Muscle layer of colon (tissue), 2 donors: ENCODE data around the gene FAM184B.

Source experiments
- H3K27ac ChIP-seq: one replicate; pipeline ENCODE4 v1.7.0; 2013; ENCODE audit warnings: low read depth, mild to moderate bottlenecking, low read length, moderate library complexity
- H3K27me3 ChIP-seq, 2 donors: one replicate each; pipeline ENCODE4 v1.7.0; 2013; ENCODE audit warnings: low read length in 2 of 2, mild to moderate bottlenecking in 2 of 2; ENCODE audit not compliant: insufficient read depth in 2 of 2, control insufficient read depth in 1 of 2
- H3K36me3 ChIP-seq: one replicate; pipeline ENCODE4 v1.7.0; 2013; ENCODE audit warnings: mild to moderate bottlenecking, low read length; ENCODE audit not compliant: insufficient read depth
- H3K4me1 ChIP-seq: one replicate; pipeline ENCODE4 v1.7.0; 2013; ENCODE audit warnings: mild to moderate bottlenecking, low read length; ENCODE audit not compliant: insufficient read depth
- H3K4me3 ChIP-seq, 2 donors: one replicate each; pipeline ENCODE4 v1.7.0; 2013; ENCODE audit warnings: low read length in 2 of 2, low read depth in 1 of 2, mild to moderate bottlenecking in 1 of 2, moderate library complexity in 1 of 2
- H3K9ac ChIP-seq: one replicate; pipeline ENCODE4 v1.7.0; 2013; ENCODE audit warnings: low read length
- H3K9me3 ChIP-seq: one replicate; pipeline ENCODE4 v1.7.0; 2013; ENCODE audit warnings: mild to moderate bottlenecking, low read length
- donor health status: abdominal sarcoma.
- donor health status: Adenocarcinoma of cecum.

FAM184B gene

DNA sequence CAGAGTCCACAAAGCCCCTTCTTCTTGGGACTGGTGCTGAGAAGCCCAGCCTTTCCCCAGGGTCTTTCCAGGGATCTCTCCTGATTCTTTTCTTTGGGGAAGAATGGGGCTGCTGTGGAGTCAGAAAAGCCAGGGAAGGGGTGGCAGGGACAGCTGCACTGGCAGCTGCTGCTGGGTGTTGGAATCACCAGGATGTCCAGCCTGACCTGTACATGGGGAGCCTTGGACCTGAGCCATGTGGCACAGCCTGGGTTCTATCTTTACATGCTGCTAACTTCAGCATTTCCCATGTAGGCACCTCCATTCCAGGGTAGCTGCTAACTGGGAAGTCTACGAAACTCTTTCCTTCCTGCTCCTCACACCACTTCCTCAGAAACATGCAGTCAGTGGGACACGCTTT lies 131.0 kb downstream of the FAM184B start:
- Histone ChIP-seq H3K27me3 (no peaks in the 10 kb centered on the region), H3K9me3 (no peaks in the 10 kb centered on the region), H3K4me1 (no peaks in the 10 kb centered on the region), H3K4me3 (no peak overlapping the region), H3K36me3 (no peaks in the 10 kb centered on the region), H3K27ac (no peak overlapping the region), H3K9ac (no peak overlapping the region)

DNA sequence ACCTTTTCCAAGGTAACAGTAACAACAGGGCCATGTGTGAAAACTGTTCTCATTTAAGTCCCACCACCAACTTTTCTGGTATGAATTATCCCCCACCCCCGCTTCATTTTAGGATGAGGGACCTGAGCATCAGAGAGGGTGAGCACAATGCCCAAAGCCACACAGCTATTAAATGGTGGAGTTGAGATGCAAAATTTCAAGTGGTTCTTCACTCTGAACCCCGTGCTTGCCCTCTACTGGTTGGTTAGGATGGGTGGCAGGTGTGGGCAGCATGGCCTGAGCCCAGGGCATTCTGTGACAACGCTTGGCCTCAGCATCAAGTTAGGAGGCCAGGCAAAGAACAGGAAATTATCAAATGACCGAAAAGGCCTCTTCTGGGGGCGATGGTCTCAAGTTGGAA lies 133.5 kb downstream of the FAM184B start:
- H3K4me1 ChIP-seq: no peaks in the 10 kb centered on the region
- peaks cover 0 to 4% of the 10 kb centered on the region in 2 donors for H3K27me3 ChIP-seq
- H3K9me3 ChIP-seq: no peaks in the 10 kb centered on the region
- H3K9ac ChIP-seq: no peak overlapping the region
- no peak overlapping the region for H3K27ac ChIP-seq
- no peaks in the 10 kb centered on the region for H3K36me3 ChIP-seq
- no peak overlapping the region for H3K4me3 ChIP-seq

DNA sequence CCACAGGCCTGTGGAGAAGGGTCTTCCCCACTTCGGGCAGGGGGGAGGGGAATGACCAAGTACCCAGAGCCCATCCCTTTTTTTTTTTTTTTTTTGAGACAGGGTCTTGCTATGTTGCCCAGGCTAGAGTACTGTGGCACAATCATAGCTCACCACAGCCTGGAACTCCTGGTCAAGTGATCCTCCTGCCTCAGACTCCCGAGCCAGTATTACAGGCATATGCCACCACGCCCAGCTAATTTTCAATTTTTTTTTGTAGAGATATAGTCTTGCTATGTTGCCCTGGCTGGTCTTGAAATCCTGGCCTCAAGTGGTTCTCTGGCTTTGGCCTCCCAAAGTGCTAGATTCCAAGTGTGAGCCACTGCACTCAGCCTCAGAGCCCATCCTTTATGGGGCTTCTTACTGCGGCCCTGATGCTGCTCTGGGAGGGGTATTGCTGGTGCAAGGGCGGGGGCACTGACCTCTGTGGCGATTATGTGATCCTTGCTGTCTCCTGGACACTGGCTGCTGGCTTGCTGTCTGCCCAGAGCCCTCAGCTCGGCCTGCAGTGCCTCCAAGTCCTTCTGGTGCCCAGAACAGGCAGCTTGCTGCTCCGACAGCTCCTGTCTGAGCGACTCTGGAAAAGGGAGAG lies 134.1 kb downstream of the FAM184B start:
- no peaks in the 10 kb centered on the region for H3K36me3 ChIP-seq
- no peak overlapping the region for H3K9ac ChIP-seq
- no peaks in the 10 kb centered on the region for H3K4me1 ChIP-seq
- peaks cover 0 to 5% of the 10 kb centered on the region in 2 donors for H3K27me3 ChIP-seq
- H3K27ac ChIP-seq: no peak overlapping the region
- H3K9me3 ChIP-seq: no peaks in the 10 kb centered on the region
- no peak overlapping the region for H3K4me3 ChIP-seq

DNA sequence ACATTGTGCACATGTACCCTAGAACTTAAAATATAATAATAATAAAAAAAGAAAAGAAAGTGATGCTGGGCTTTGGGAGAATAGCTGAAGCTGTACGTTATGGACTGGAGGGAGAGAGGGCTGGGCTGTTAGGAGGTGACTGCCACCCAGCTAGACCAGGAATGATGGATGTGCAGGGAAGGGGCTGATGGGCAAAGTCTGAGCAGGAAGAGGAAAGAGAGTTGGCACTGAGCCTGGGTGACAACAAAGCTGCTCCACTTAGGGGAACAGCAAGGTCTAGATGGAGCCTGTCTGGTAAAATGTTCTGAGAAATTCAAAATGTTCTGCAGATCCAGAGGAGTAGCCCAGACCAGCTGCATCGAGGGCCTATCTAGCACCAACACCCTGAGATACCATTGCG lies 134.7 kb downstream of the FAM184B start:
- Histone ChIP-seq H3K36me3 (no peaks in the 10 kb centered on the region), H3K4me1 (no peaks in the 10 kb centered on the region), H3K9ac (no peak overlapping the region), H3K9me3 (no peaks in the 10 kb centered on the region), H3K4me3 (no peak overlapping the region), H3K27me3 (peaks cover 0 to 5% of the 10 kb centered on the region in 2 donors), H3K27ac (no peak overlapping the region)

DNA sequence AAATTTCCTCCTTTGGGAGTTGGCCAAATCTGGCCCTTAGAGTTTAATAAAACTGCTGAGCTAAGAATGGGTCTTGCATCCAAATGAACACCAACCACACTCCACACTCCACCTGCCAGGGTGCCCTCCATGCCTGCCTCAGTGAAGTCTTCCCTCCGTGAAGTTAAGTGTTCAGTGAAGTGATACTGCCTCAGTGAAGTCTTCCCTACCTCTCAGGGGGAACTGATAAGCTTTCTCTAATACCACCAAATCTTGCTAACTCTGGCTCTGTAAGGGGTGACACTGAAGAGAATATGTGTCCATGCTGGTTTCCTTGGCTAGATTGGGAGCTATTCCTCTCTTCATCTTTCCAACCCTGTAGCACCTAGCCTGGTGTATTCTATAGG lies 139.0 kb downstream of the FAM184B start:
- H3K4me1 ChIP-seq: no peaks in the 10 kb centered on the region
- no peaks in the 10 kb centered on the region for H3K9me3 ChIP-seq
- no peak overlapping the region for H3K9ac ChIP-seq
- H3K4me3 ChIP-seq: no peak overlapping the region
- H3K27me3 ChIP-seq: peaks cover 0 to 5% of the 10 kb centered on the region in 2 donors
- no peaks in the 10 kb centered on the region for H3K36me3 ChIP-seq
- H3K27ac ChIP-seq: no peak overlapping the region

DNA sequence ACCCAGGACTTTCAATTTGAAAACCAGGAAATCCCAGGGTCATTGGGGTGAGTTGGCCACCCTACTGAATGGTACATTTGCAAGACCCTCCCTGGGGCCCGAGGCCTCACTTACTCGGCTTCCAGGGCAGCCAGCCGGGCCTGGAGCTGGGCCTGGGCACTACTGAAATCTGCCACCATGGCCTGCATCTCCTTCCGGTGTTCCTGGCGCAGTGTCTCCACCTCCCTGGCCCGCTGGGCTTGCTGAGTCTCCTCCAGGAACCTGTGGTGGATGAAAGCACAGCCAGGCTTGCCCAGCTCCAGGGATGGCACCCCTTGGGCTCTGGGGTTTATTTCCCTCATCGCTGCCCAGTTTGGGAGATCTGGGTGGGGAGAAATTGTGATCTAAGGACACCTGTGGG lies 142.3 kb downstream of the FAM184B start:
- Histone ChIP-seq H3K4me1 (no peaks in the 10 kb centered on the region), H3K36me3 (peaks cover 11% of the 10 kb centered on the region)

DNA sequence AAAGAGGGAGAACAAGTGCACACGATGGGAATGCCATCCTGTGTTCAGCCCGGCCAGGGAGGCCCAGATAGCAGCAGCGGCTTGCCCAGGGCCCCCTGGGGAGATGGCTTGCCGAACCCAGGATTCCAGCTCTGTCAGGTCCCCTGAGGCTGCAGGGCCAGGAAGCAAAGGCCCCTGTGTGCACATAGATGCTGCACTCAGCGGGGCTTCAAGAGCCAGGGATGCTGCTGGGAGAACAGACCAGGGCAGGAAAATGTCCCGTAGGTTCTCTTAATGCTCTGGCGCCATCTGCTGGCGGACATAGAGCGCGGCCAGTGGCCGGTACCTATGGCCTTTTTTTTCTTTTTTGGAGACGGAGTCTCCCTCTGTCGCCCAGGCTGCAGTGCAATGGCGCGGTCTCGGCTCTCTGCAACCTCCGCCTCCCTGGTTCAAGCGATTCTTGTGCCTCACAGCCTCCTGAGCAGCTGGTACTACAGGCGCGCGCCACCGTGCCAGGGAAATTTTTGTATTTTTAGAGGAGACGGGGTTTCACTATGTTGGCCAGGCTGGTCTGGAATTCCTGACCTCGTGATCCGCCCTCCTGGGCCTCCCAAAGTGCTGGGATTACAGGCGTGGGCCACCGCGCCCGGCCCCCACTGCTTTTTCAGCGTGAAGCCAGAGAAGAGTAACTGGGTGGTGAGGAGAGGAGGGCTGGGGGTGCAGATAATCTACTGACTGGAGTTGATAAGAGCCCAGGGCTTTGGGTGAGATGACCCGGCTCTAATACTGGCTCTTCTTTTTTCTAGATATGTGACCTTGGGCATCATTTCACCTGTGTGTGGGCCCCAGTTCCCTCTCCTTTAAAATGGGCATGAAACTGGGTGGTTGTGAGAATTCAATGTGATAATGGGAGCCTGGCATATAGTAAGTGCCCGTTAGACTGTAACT lies 144.5 kb downstream of the FAM184B start:
- no peak overlapping the region for H3K4me3 ChIP-seq
- no peaks in the 10 kb centered on the region for H3K9me3 ChIP-seq
- H3K9ac ChIP-seq: no peak overlapping the region
- peaks cover 28% of the 10 kb centered on the region for H3K36me3 ChIP-seq
- H3K4me1 ChIP-seq: no peaks in the 10 kb centered on the region
- H3K27me3 ChIP-seq: no peaks in the 10 kb centered on the region
- H3K27ac ChIP-seq: no peak overlapping the region

More for the DNA sequence above, 142.3 kb downstream of the FAM184B start:
- H3K4me3 ChIP-seq: no peak overlapping the region
- no peaks in the 10 kb centered on the region for H3K9me3 ChIP-seq
- H3K9ac ChIP-seq: no peak overlapping the region
- H3K27me3 ChIP-seq: peaks cover 0 to 5% of the 10 kb centered on the region in 2 donors
- no peak overlapping the region for H3K27ac ChIP-seq

DNA sequence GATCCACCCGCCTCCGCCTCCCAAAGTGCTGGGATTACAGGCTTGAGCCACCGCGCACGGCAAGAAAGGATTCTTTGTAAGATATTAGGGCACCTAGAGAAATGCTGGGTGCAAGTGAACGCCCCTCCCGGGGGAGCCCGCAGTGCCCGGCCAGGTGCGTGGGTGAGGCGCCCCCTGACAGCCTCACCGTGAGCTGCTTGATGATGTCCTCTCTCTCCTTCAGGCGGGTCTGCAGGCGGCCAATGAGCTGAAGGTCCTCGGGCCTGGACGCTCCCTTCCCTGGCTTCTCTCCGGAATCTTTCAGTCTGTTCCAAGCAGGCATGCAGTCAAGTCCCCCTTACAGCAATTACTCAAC lies 145.1 kb downstream of the FAM184B start:
- Histone ChIP-seq H3K9ac (no peak overlapping the region), H3K4me1 (no peaks in the 10 kb centered on the region), H3K27ac (no peak overlapping the region), H3K4me3 (no peak overlapping the region), H3K27me3 (no peaks in the 10 kb centered on the region), H3K36me3 (peaks cover 34% of the 10 kb centered on the region), H3K9me3 (no peaks in the 10 kb centered on the region)

DNA sequence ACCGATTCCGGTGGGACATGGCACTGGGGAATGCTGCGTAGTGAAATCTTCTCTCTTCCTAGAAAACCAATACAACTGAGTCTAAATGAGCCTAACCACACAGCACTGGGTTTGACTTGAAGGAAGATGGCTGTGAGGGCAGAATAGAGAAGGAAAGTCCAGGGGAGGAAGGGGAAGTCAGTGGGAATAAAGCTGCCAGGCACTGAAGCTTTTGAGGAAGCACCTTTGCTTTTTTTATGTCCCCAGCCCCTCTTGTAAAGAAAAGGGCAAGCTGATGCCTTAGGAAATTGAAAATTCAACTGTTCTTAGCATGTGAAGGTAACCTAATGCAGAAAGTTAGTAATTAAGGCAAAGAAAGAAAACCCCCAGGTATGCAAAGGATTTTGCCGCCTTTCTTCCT lies 146.4 kb downstream of the FAM184B start:
- Histone ChIP-seq H3K27ac (no peak overlapping the region), H3K9me3 (no peaks in the 10 kb centered on the region), H3K9ac (no peak overlapping the region), H3K4me3 (no peak overlapping the region), H3K36me3 (peaks cover 38% of the 10 kb centered on the region), H3K27me3 (no peaks in the 10 kb centered on the region), H3K4me1 (no peaks in the 10 kb centered on the region)

DNA sequence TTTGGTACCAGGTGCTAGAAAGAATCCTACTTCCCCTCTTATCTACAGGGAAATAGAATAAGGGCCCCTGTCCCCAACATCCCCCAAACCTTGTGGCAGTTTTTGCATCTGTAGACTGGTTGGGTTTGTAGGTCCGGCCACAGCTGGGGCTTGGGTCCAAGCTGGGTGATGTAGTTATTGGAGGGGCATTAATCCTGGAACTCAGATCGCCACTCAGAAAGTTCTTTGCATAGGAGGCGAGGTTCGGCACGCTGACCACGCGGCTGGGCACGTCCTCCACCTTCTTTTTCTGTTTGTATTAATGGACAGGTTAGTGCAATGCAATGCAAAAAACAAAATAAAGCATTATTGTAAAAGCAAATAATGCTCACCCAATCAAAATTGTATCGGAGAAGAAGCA lies 147.8 kb downstream of the FAM184B start:
- Histone ChIP-seq H3K9me3 (no peaks in the 10 kb centered on the region), H3K27me3 (no peaks in the 10 kb centered on the region), H3K4me1 (no peaks in the 10 kb centered on the region), H3K27ac (no peak overlapping the region), H3K36me3 (peaks cover 53% of the 10 kb centered on the region), H3K9ac (no peak overlapping the region), H3K4me3 (no peak overlapping the region)

DNA sequence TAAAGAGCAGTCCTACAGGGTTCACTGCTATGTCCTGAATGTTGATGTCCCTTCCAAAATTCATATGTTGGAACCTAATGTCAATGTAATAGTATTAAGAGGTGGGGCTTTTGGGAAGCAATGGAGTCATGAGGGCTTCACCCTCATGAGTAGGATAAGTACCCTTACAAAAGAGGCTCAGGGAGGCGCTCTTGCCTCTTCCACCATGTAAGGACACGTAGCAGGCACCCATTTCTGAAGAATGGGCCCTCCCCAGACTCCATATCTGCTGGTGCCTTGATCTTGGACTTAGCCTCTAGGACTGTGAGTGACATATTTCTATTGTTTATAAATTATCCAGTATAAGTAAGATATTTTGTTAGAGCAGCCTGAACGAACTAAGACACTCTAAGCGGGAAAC lies 151.2 kb downstream of the FAM184B start:
- Histone ChIP-seq H3K4me1 (no peaks in the 10 kb centered on the region), H3K27ac (no peak overlapping the region), H3K4me3 (no peak overlapping the region), H3K9ac (no peak overlapping the region), H3K27me3 (no peaks in the 10 kb centered on the region), H3K9me3 (no peaks in the 10 kb centered on the region), H3K36me3 (peaks cover 82% of the 10 kb centered on the region)

DNA sequence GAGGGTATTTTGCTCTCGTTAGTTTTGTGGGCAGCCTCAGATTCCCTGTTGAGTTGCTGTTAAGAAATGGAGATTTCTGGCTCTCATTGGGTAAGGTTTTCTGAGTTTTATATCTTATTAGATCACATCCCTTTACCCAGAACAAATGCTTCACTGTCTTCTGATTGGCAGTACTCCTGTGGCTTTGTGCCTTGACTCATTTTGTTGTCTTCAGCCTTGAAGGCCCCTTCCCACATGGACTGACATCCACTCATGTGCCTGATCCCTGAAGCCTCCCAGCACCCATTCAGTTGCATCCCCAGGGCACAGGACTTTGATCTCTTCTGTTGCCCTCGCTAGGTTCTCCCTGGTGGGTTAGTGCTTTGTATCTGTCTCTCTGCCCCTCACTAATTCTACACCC lies 156.6 kb downstream of the FAM184B start:
- peaks cover under 1% of the 10 kb centered on the region for H3K4me1 ChIP-seq
- no peak overlapping the region for H3K27ac ChIP-seq

More for the DNA sequence above, 156.6 kb downstream of the FAM184B start:
- no peaks in the 10 kb centered on the region for H3K27me3 ChIP-seq
- H3K36me3 ChIP-seq: peaks cover 97% of the 10 kb centered on the region
- no peak overlapping the region for H3K4me3 ChIP-seq
- no peaks in the 10 kb centered on the region for H3K9me3 ChIP-seq
- no peak overlapping the region for H3K9ac ChIP-seq
